OCI-LY3 (cell line): Measurements from ENCODE around the gene BCAP31.

Experiments used
- H2AFZ ChIP-seq: fragments of 200-600, 300-600 bp; shearing (Covaris generic); 2 replicates; pipeline ENCODE4 v1.6.0; 2014; ENCODE audit warnings: antibody characterized with exemption, low read depth, low read length
- H3K27ac ChIP-seq: fragments of 200-600, 300-600 bp; sonication (generic); 2 replicates; pipeline ENCODE4 v1.5.1; 2014; ENCODE audit warnings: mild to moderate bottlenecking, low read length, moderate library complexity, mixed read lengths
- H3K27me3 ChIP-seq: fragments of 200-600, 300-600 bp; sonication (generic); 2 replicates; pipeline ENCODE4 v1.6.1; 2014; ENCODE audit warnings: low read depth, low read length, mixed read lengths
- H3K36me3 ChIP-seq: fragments of 200-600, 300-600 bp; sonication (generic); replicated peaks from 2 replicates; pipeline ENCODE3; 2014; ENCODE audit warnings: low read depth, low read length, mixed read lengths
- H3K4me1 ChIP-seq: fragments of 300-600, 200-600 bp; sonication (generic); 2 replicates; pipeline ENCODE4 v1.6.1; 2014; ENCODE audit warnings: low read length, mixed read lengths
- H3K4me2 ChIP-seq: fragments of 200-600, 300-600 bp; sonication (generic); 2 replicates; pipeline ENCODE4 v1.6.1; 2014; ENCODE audit warnings: low read length, mixed read lengths
- H3K4me3 ChIP-seq: fragments of 300-600, 200-600 bp; sonication (generic); 2 replicates; pipeline ENCODE4 v1.5.1; 2014; ENCODE audit warnings: antibody characterized with exemption, mild to moderate bottlenecking, low read length, moderate library complexity
- H3K79me2 ChIP-seq: fragments of 300-600, 200-600 bp; shearing (Covaris generic); 2 replicates; pipeline ENCODE4 v1.6.1; 2014; ENCODE audit warnings: mild to moderate bottlenecking, low read length, mixed read lengths
- H3K9ac ChIP-seq: fragments of 300-600, 200-600 bp; shearing (Covaris generic); 2 replicates; pipeline ENCODE4 v1.6.0; 2014; ENCODE audit warnings: mild to moderate bottlenecking, low read length, moderate library complexity
- H3K9me3 ChIP-seq: fragments of 200-600, 300-600 bp; shearing (Covaris generic); 2 replicates; pipeline ENCODE4 v1.6.1; 2014; ENCODE audit warnings: low read length, mixed read lengths; ENCODE audit not compliant: insufficient read depth
- H4K20me1 ChIP-seq: fragments of 200-600, 300-600 bp; sonication (generic); 2 replicates; pipeline ENCODE4 v1.6.1; 2016; ENCODE audit warnings: low read length, mixed read lengths; ENCODE audit not compliant: insufficient read depth
- CTCF ChIP-seq: fragments of 200-600, 300-600 bp; sonication (generic); IDR thresholded peaks from 2 replicates; pipeline ENCODE4 v1.5.1; 2014; ENCODE audit warnings: antibody characterized with exemption, low read length, low read depth
- EZH2phosphoT487 ChIP-seq: fragments of 200-600 bp; shearing (Covaris generic); IDR thresholded peaks from 2 replicates; pipeline ENCODE4 v1.6.1; 2018; ENCODE audit warnings: antibody characterized with exemption, mixed run types, low read depth

The BCAP31 gene

GRCh38 chrX:153722704-153723350, 1.4 kb downstream of the BCAP31 start:
- H3K4me1 ChIP-seq, result peaks cover 34% of the 10 kb centered on the region
- peak overlapping the region; percentile 98 for H3K4me2 ChIP-seq
- H3K9ac ChIP-seq, result peak overlapping the region; percentile 88
- H3K36me3 ChIP-seq, result peaks cover 34% of the 10 kb centered on the region
- H3K79me2 ChIP-seq, result peaks cover 51% of the 10 kb centered on the region
- H4K20me1 ChIP-seq, result peaks cover 13% of the 10 kb centered on the region
- H3K9me3 ChIP-seq, result no peaks in the 10 kb centered on the region
- H3K27ac ChIP-seq, result peak overlapping the region; percentile 72
- no peak for TF ChIP-seq EZH2phosphoT487
- no peak for TF ChIP-seq CTCF
- H3K27me3 ChIP-seq, result no peaks in the 10 kb centered on the region
- H3K4me3 ChIP-seq, result peak overlapping the region; percentile 98
- no peak overlapping the region for H2AFZ ChIP-seq

GRCh38 chrX:153719701-153720100, 4.5 kb downstream of the BCAP31 start:
- peaks cover 13% of the 10 kb centered on the region for H4K20me1 ChIP-seq
- H3K4me2 ChIP-seq, result no peak overlapping the region
- H3K9me3 ChIP-seq, result no peaks in the 10 kb centered on the region
- no peak overlapping the region for H2AFZ ChIP-seq
- no peak overlapping the region for H3K9ac ChIP-seq
- H3K4me3 ChIP-seq, result no peak overlapping the region
- TF ChIP-seq CTCF (no peak), EZH2phosphoT487 (no peak)
- H3K27me3 ChIP-seq, result no peaks in the 10 kb centered on the region
- H3K4me1 ChIP-seq, result peaks cover 8% of the 10 kb centered on the region
- peaks cover 44% of the 10 kb centered on the region for H3K36me3 ChIP-seq
- peaks cover 27% of the 10 kb centered on the region for H3K79me2 ChIP-seq
- no peak overlapping the region for H3K27ac ChIP-seq

- Histone ChIP-seq H3K9ac (no peak overlapping the region), H3K36me3 (peaks cover 47% of the 10 kb centered on the region), H3K27ac (no peak overlapping the region), H3K4me3 (no peak overlapping the region), H4K20me1 (peaks cover 13% of the 10 kb centered on the region), H3K4me2 (no peak overlapping the region), H3K27me3 (no peaks in the 10 kb centered on the region), H3K79me2 (peaks cover 27% of the 10 kb centered on the region), H3K9me3 (no peaks in the 10 kb centered on the region), H3K4me1 (peaks cover 8% of the 10 kb centered on the region), H2AFZ (no peak overlapping the region)
- TF ChIP-seq CTCF (no peak), EZH2phosphoT487 (no peak)
Measured at GRCh38 chrX:153719238-153719637, 4.9 kb downstream of the BCAP31 start.

GRCh38 chrX:153717445-153717844, 6.7 kb downstream of the BCAP31 start:
- Histone ChIP-seq H3K27me3 (no peaks in the 10 kb centered on the region), H3K4me2 (no peak overlapping the region), H3K36me3 (peaks cover 46% of the 10 kb centered on the region), H3K4me1 (peaks cover 3% of the 10 kb centered on the region), H3K9me3 (no peaks in the 10 kb centered on the region), H3K4me3 (no peak overlapping the region), H3K9ac (no peak overlapping the region), H2AFZ (no peak overlapping the region), H4K20me1 (0 out of 2 replicates have a peak, but pooled peaks cover 6% of the 10 kb centered on the region), H3K27ac (no peak overlapping the region), H3K79me2 (peaks cover 12% of the 10 kb centered on the region)
- TF ChIP-seq CTCF (no peak), EZH2phosphoT487 (no peak)
